ENCODE results near the gene CBR3. TPM values are rescaled to one million over a fixed set of nuclear protein-coding genes. Genes with fewer than 3 reads are reported as not detected.
A peak's percentile ranks its signal among the peaks of the same experiment; 100 is the strongest.

The CBR3 gene
- total RNA-seq, 2 experiments from 2014 or later = 2.6 to 3.0 TPM

- Mint-ChIP-seq H3K9me3 (no peaks in the 10 kb centered on the region), H3K4me1 (ENCODE audit: low read depth) (peaks cover 25% of the 10 kb centered on the region), H3K36me3 (ENCODE audit: low read depth) (peaks cover 40% of the 10 kb centered on the region), H3K27me3 (no peaks in the 10 kb centered on the region), H3K4me3 (no peak overlapping the region), H3K27ac (peak overlapping the region; percentile 43)
- no peak for DNase-seq
- TF ChIP-seq, protein P1, sequence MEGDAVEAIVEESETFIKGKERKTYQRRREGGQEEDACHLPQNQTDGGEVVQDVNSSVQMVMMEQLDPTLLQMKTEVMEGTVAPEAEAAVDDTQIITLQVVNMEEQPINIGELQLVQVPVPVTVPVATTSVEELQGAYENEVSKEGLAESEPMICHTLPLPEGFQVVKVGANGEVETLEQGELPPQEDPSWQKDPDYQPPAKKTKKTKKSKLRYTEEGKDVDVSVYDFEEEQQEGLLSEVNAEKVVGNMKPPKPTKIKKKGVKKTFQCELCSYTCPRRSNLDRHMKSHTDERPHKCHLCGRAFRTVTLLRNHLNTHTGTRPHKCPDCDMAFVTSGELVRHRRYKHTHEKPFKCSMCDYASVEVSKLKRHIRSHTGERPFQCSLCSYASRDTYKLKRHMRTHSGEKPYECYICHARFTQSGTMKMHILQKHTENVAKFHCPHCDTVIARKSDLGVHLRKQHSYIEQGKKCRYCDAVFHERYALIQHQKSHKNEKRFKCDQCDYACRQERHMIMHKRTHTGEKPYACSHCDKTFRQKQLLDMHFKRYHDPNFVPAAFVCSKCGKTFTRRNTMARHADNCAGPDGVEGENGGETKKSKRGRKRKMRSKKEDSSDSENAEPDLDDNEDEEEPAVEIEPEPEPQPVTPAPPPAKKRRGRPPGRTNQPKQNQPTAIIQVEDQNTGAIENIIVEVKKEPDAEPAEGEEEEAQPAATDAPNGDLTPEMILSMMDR (IDR thresholded peaks at IDR 0.05) = no peak
- H3K9me3 ChIP-seq (ENCODE audit: control insufficient read depth in 1 of 2, insufficient read depth in 1 of 2, low read length in 2 of 2) = no peaks in the 10 kb centered on the region
- peaks cover 28% of the 10 kb centered on the region for H3K4me1 ChIP-seq (ENCODE audit: insufficient read depth, low read length)
- ChIA-PET POLR2A (no interaction called here), CTCF (interaction anchor here (0.6 kb wide), 1 partner anchor 106 kb away, joined by 3 read pairs; no protein-coding TSS in a partner anchor)
- intact Hi-C loops (cut with DNase I, micrococcal nuclease) = no loop called here
- peaks cover 29% of the 10 kb centered on the region for H3K36me3 ChIP-seq (ENCODE audit: insufficient read depth, low read length)
- ATAC-seq (ENCODE audit: poor library complexity) = no peak
- H3K27ac ChIP-seq (ENCODE audit: low read depth in 1 of 2, low read length in 2 of 2) = no peak overlapping the region
- no peaks in the 10 kb centered on the region for H3K27me3 ChIP-seq (ENCODE audit: control insufficient read depth in 1 of 2, insufficient read depth in 2 of 2, low read length in 2 of 2)
- H3K4me3 ChIP-seq (ENCODE audit: low read length) = no peak overlapping the region
Measured at GRCh38 chr21:36171336-36171735, 36.5 kb downstream of the CBR3 start.

DNA sequence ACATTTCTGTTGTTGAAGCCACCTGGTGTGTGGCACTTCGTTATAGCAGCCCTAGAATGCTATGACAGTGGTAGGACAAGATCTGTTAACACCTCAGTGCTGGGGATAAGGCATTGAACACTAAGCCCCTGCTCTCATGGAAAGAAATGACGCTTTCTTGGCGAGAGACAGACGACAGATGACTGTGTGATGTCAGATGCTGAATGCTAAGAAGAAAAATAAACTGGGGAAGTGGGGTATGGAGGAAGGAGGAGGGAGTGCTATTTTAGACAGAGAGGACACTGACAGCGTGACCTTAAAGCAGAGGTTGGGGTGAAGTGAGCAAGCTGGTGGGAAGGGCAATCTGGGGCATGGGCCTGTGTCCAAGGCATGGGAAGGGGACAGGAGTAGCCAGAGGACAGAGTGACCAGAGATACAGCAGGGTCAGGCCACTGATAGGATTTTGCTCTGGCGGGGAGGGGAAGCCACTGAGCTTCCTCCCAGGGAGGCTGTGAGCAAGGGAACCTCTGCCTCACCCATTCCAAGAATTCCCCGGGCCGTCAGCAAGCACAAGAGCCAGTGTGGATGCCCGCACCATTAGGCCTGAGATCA lies 37.0 kb downstream of the CBR3 start:
- ChIA-PET POLR2A (no interaction called here), CTCF (interaction anchor here (0.6 kb wide), 1 partner anchor 105 kb away, joined by 3 read pairs; no protein-coding TSS in a partner anchor)
- Mint-ChIP-seq H3K36me3 (ENCODE audit: low read depth) (peaks cover 35% of the 10 kb centered on the region), H3K4me3 (no peak overlapping the region), H3K9me3 (no peaks in the 10 kb centered on the region), H3K27ac (peak overlapping the region; percentile 43), H3K27me3 (no peaks in the 10 kb centered on the region), H3K4me1 (ENCODE audit: low read depth) (peaks cover 26% of the 10 kb centered on the region)
- H3K27ac ChIP-seq (ENCODE audit: low read depth in 1 of 2, low read length in 2 of 2) = no peak overlapping the region
- H3K4me1 ChIP-seq (ENCODE audit: insufficient read depth, low read length) = peaks cover 28% of the 10 kb centered on the region
- TF ChIP-seq, protein P1 (IDR thresholded peaks at IDR 0.05) = no peak
- peaks cover 25% of the 10 kb centered on the region for H3K36me3 ChIP-seq (ENCODE audit: insufficient read depth, low read length)
- ATAC-seq (ENCODE audit: poor library complexity) (no peak), DNase-seq (no peak)
- H3K4me3 ChIP-seq (ENCODE audit: low read length) = no peak overlapping the region
- intact Hi-C loops (cut with DNase I, micrococcal nuclease) = loop anchor here in 1 of 2 experiments (2.0 kb wide), 1 partner anchor 13 kb away; no protein-coding TSS in a partner anchor
- no peaks in the 10 kb centered on the region for H3K9me3 ChIP-seq (ENCODE audit: control insufficient read depth in 1 of 2, insufficient read depth in 1 of 2, low read length in 2 of 2)
- H3K27me3 ChIP-seq (ENCODE audit: control insufficient read depth in 1 of 2, insufficient read depth in 2 of 2, low read length in 2 of 2) = no peaks in the 10 kb centered on the region

- TF ChIP-seq, protein P1 (IDR thresholded peaks at IDR 0.05) = no peak
- H3K9me3 Mint-ChIP-seq = no peaks in the 10 kb centered on the region
- H3K27me3 ChIP-seq (ENCODE audit: control insufficient read depth in 1 of 2, insufficient read depth in 2 of 2, low read length in 2 of 2) = no peaks in the 10 kb centered on the region
- H3K4me3 Mint-ChIP-seq = no peak overlapping the region
- ATAC-seq (ENCODE audit: poor library complexity) (no peak), DNase-seq (no peak)
- H3K4me1 ChIP-seq (ENCODE audit: insufficient read depth, low read length) = peaks cover 28% of the 10 kb centered on the region
- peaks cover 13% of the 10 kb centered on the region for H3K36me3 ChIP-seq (ENCODE audit: insufficient read depth, low read length)
- intact Hi-C loops (cut with DNase I, micrococcal nuclease) = no loop called here
- H3K9me3 ChIP-seq (ENCODE audit: control insufficient read depth in 1 of 2, insufficient read depth in 1 of 2, low read length in 2 of 2) = no peaks in the 10 kb centered on the region
- ChIA-PET CTCF (interaction anchor here (1.9 kb wide), 1 partner anchor 22 kb away, joined by 23 read pairs; no protein-coding TSS in a partner anchor), POLR2A (interaction anchor here (1.3 to 2.7 kb wide), 6 partner anchors 8 to 146 kb away, joined by 3 to 24 read pairs (median 8); partner anchors contain the start of genes MORC3 and SETD4)
- peaks cover 22% of the 10 kb centered on the region for H3K36me3 Mint-ChIP-seq (ENCODE audit: low read depth)
- H3K4me3 ChIP-seq (ENCODE audit: low read length) = no peak overlapping the region
- no peaks in the 10 kb centered on the region for H3K27me3 Mint-ChIP-seq
- H3K4me1 Mint-ChIP-seq (ENCODE audit: low read depth) = peaks cover 33% of the 10 kb centered on the region
- H3K27ac ChIP-seq (ENCODE audit: low read depth in 1 of 2, low read length in 2 of 2) = no peak overlapping the region
- peak overlapping the region; percentile 91 for H3K27ac Mint-ChIP-seq
Measured at GRCh38 chr21:36174780-36175179, 39.9 kb downstream of the CBR3 start.

Measured in CD4-positive, alpha-beta T cell (primary cell).